ENCODE data around the gene PDLIM5.
"Not testable (repeated sequence)": the region's sequence is repeated elsewhere in the genome, so short reads cannot be mapped to it uniquely, and the experiment has no call there.

Gene PDLIM5

DNA sequence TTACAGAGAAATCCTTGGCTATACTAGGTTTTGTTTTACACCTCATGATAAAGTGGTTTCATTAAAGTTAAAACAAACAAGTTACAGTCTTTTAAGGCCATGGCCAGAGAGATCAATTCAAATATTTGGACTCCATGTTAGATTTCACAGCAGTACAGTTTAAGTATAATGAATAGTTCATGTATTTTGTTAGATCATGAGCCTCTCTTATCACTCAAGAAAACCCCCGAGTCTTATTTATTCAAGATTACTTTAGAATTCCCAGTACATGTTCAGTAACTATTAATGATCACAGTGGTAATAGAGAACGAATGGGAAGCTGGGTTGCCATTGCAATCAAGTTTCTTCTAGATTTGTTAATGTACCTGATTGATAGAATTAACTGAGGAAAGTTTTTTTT is 15.2 kb downstream of the PDLIM5 start:
- TF ChIP-seq POLR2AphosphoS5 (IDR thresholded peaks at IDR 0.05; ENCODE audit: low read depth, low read length) (no peak), POLR2A (IDR thresholded peaks at IDR 0.05; ENCODE audit: low read depth, low read length) (no peak), TAF1 (IDR thresholded peaks at IDR 0.05; ENCODE audit: borderline replicate concordance, low read depth, low read length) (no peak)
- no peak for DNase-seq (ENCODE audit: insufficient read length)
- no peak for FAIRE-seq

GRCh38 chr4:94468093-94468769 is 16.5 kb downstream of the PDLIM5 start:
- FAIRE-seq (no peak), DNase-seq (ENCODE audit: insufficient read length) (no peak)
- no peak for TF ChIP-seq POLR2A (IDR thresholded peaks at IDR 0.05; ENCODE audit: low read depth, low read length)
- no peak for TF ChIP-seq POLR2AphosphoS5 (IDR thresholded peaks at IDR 0.05; ENCODE audit: low read depth, low read length)
- TF ChIP-seq TAF1 (IDR thresholded peaks at IDR 0.05; ENCODE audit: borderline replicate concordance, low read depth, low read length), result no peak

- DNase-seq (ENCODE audit: insufficient read length) (no peak), FAIRE-seq (peak; percentile 21)
- TF ChIP-seq TAF1 (IDR thresholded peaks at IDR 0.05; ENCODE audit: borderline replicate concordance, low read depth, low read length), result no peak
- TF ChIP-seq POLR2A (IDR thresholded peaks at IDR 0.05; ENCODE audit: low read depth, low read length), result no peak
- no peak for TF ChIP-seq POLR2AphosphoS5 (IDR thresholded peaks at IDR 0.05; ENCODE audit: low read depth, low read length)
These were observed 17.6 kb downstream of the PDLIM5 start for GRCh38 chr4:94469221-94469784.

DNA sequence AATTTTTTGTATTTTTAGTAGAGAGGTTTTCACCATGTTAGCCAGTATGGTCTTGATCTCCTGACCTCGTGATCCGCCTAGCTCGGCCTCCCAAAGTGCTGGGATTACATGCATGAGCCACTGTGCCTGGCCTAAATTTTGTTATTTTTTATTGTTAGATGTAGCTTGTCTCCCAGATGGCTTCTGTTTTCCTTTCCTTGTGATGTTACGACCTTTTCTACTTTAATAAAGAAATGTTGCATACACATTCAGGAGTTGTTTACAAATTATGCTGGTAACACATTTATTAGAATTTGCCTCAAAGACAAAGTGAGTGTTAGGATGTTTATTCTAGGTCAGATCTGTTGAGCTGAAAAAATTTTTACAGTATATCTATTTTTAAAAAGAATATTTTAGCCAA is 18.4 kb downstream of the PDLIM5 start:
- TF ChIP-seq POLR2AphosphoS5 (IDR thresholded peaks at IDR 0.05; ENCODE audit: low read depth, low read length) (no peak), TAF1 (IDR thresholded peaks at IDR 0.05; ENCODE audit: borderline replicate concordance, low read depth, low read length) (no peak), POLR2A (IDR thresholded peaks at IDR 0.05; ENCODE audit: low read depth, low read length) (no peak)
- DNase-seq (ENCODE audit: insufficient read length) (no peak), FAIRE-seq (no peak)

DNA sequence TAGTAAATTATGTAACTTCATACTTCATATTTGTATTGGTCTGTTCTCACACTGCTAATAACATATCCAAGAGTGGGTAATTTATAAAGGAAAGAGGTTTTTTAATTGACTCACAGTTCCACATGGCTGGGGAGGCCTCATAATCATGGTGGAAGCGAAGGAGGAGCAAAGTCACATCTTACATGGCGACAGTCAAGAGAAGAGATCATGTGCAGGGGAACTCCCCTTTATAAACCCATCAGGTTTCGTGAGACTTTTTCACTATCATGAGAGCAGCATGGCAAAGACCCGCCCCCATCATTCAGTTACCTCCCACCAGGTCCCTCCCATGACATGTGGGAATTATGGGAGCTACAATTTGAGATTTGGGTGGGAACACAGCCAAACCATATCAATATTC is 19.0 kb downstream of the PDLIM5 start:
- FAIRE-seq; DNase-seq (ENCODE audit: insufficient read length): not testable (repeated sequence)

- FAIRE-seq (no peak), DNase-seq (ENCODE audit: insufficient read length) (no peak)
- TF ChIP-seq POLR2AphosphoS5 (IDR thresholded peaks at IDR 0.05; ENCODE audit: low read depth, low read length) (no peak), TAF1 (IDR thresholded peaks at IDR 0.05; ENCODE audit: borderline replicate concordance, low read depth, low read length) (no peak), POLR2A (IDR thresholded peaks at IDR 0.05; ENCODE audit: low read depth, low read length) (no peak)
These were observed 20.5 kb downstream of the PDLIM5 start for GRCh38 chr4:94472056-94472826.

DNA sequence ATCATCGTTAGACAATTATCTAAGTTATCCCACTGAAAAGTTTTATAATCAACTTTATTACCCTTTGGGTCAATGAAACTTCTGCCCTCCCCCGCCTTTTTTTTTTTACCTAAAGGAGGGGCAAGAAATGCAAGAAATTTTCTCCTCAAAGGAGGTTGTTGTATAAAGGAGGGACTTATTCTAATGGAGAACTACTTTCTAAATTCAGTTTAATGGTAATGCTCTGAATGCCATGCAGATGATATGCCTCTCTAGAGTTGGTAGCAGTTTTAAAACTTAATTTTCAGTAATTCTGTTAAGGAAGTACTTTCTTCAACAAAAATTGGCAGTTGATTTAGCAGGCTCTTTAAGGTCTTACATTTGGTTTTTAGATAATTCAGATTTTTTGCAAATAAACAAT is 23.3 kb downstream of the PDLIM5 start:
- TF ChIP-seq POLR2A (IDR thresholded peaks at IDR 0.05; ENCODE audit: low read depth, low read length) (no peak), TAF1 (IDR thresholded peaks at IDR 0.05; ENCODE audit: borderline replicate concordance, low read depth, low read length) (no peak), POLR2AphosphoS5 (IDR thresholded peaks at IDR 0.05; ENCODE audit: low read depth, low read length) (no peak)
- DNase-seq (ENCODE audit: insufficient read length) (no peak), FAIRE-seq (no peak)

GRCh38 chr4:94475794-94476193 is 24.1 kb downstream of the PDLIM5 start:
- no peak for FAIRE-seq

DNA sequence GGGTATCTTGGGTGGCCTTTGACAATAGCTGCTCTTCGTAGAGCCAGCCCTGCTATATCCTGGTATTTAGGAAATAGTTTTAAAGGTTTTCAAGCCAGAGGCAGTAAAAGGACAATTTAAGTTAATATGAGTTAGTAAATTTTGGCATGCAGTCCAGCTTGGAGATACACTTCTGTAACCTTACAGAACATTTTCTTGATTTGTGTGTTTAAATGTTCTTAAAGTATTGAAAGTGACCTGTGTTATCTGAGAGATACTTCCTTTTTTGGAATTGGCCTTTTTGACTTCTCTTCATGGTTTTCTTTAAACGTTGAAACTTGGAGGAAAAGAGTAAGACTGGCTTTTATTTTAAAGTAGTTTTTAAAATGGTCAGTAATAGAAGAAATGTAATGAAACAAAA is 25.5 kb downstream of the PDLIM5 start:
- TF ChIP-seq TAF1 (IDR thresholded peaks at IDR 0.05; ENCODE audit: borderline replicate concordance, low read depth, low read length) (no peak), POLR2AphosphoS5 (IDR thresholded peaks at IDR 0.05; ENCODE audit: low read depth, low read length) (no peak), POLR2A (IDR thresholded peaks at IDR 0.05; ENCODE audit: low read depth, low read length) (no peak)
- FAIRE-seq (no peak), DNase-seq (ENCODE audit: insufficient read length) (no peak)

More at GRCh38 chr4:94475794-94476193, 24.1 kb downstream of the PDLIM5 start:
- TF ChIP-seq TAF1 (IDR thresholded peaks at IDR 0.05; ENCODE audit: borderline replicate concordance, low read depth, low read length), result no peak
- no peak for DNase-seq (ENCODE audit: insufficient read length)

- DNase-seq (ENCODE audit: insufficient read length); FAIRE-seq: not testable (repeated sequence)
These were observed 27.1 kb downstream of the PDLIM5 start for GRCh38 chr4:94478805-94479204.

GRCh38 chr4:94479358-94480141 is 27.8 kb downstream of the PDLIM5 start:
- no peak for TF ChIP-seq POLR2AphosphoS5 (IDR thresholded peaks at IDR 0.05; ENCODE audit: low read depth, low read length)
- TF ChIP-seq POLR2A (IDR thresholded peaks at IDR 0.05; ENCODE audit: low read depth, low read length), result no peak
- no peak for TF ChIP-seq TAF1 (IDR thresholded peaks at IDR 0.05; ENCODE audit: borderline replicate concordance, low read depth, low read length)
- FAIRE-seq, result no peak

More at GRCh38 chr4:94479358-94480141, 27.8 kb downstream of the PDLIM5 start:
- no peak for DNase-seq (ENCODE audit: insufficient read length)

All from GM12892 (cell line).